Caco-2 (cell line): ENCODE results near the gene CLSTN2. TPM values are rescaled to one million over a fixed set of nuclear protein-coding genes. Genes with fewer than 3 reads are reported as not detected.

Source experiments
- BruUV-seq: library from RNA; stranded (reverse); fragments of 400-500 nt; replicated peaks from 2 replicates; lab custom pipeline; 2021; lab: Mats Ljungman, UMichigan
- CTCF ChIA-PET: fragments of 300-600 bp; sonication (Branson Sonifier 250); formaldehyde crosslinking; loops from one replicate; lab custom pipeline; 2022; ENCODE audit warnings: antibody characterized with exemption; lab: Charles Lee
- POLR2A ChIA-PET: fragments of 300-600 bp; sonication (Branson Sonifier 250); formaldehyde crosslinking; loops from one replicate; lab custom pipeline; 2022; ENCODE audit warnings: antibody characterized with exemption; lab: Charles Lee
- DNase-seq, 2 experiments: peaks; one replicate each; pipeline versions ENCODE4 v3.0.0 to v3.0.0-alpha.2; 2020 to 2022
- H3K27me3 ChIP-seq: replicated peaks from 2 replicates; pipeline ENCODE4 v1.6.0; 2011; ENCODE audit warnings: low read length; ENCODE audit not compliant: control insufficient read depth, insufficient read depth
- H3K36me3 ChIP-seq: 2 replicates; pipeline ENCODE4 v1.5.1; 2011; ENCODE audit warnings: low read length; ENCODE audit not compliant: control insufficient read depth, insufficient read depth
- H3K4me1 ChIP-seq: fragments of 250-450 bp; sonication (Bioruptor Pico); 2 replicates; pipeline ENCODE4 v1.5.1; 2020; ENCODE audit warnings: mild to moderate bottlenecking
- H3K4me3 ChIP-seq: 2 replicates; pipeline ENCODE4 v1.5.1; 2011; ENCODE audit warnings: low read depth, mild to moderate bottlenecking, control low read depth, low read length
- H3K9me3 ChIP-seq: fragments of 250-450 bp; sonication (Bioruptor Pico); 2 replicates; pipeline ENCODE4 v1.5.1; 2020; ENCODE audit warnings: mild to moderate bottlenecking, moderate library complexity
- H3K27ac Mint-ChIP-seq: one replicate; pipeline ENCODE4 v1.8.0; 2022; ENCODE audit warnings: mixed read lengths; ENCODE audit not compliant: unreplicated experiment
- H3K27me3 Mint-ChIP-seq: one replicate; pipeline ENCODE4 v1.8.0; 2022; ENCODE audit warnings: mixed read lengths; ENCODE audit not compliant: insufficient read depth, unreplicated experiment
- H3K36me3 Mint-ChIP-seq: one replicate; pipeline ENCODE4 v1.8.0; 2022; ENCODE audit warnings: mild to moderate bottlenecking, mixed read lengths; ENCODE audit not compliant: insufficient read depth, unreplicated experiment
- H3K4me1 Mint-ChIP-seq: one replicate; pipeline ENCODE4 v1.8.0; 2022; ENCODE audit warnings: low read depth, mixed read lengths; ENCODE audit not compliant: unreplicated experiment
- H3K4me3 Mint-ChIP-seq: one replicate; pipeline ENCODE4 v1.8.0; 2022; ENCODE audit warnings: mild to moderate bottlenecking, moderate library complexity, mixed read lengths; ENCODE audit not compliant: unreplicated experiment
- H3K9me3 Mint-ChIP-seq: one replicate; pipeline ENCODE4 v1.8.0; 2022; ENCODE audit warnings: mixed read lengths; ENCODE audit not compliant: unreplicated experiment
- intact Hi-C: fragments of 100-400 bp; cut with micrococcal nuclease; formaldehyde crosslinking; loops from one replicate; pipeline ENCODE4 v1.10.0; 2022; ENCODE audit not compliant: unreplicated experiment
- total RNA-seq: library from RNA; stranded (reverse); gene quantifications from 2 replicates; pipeline ENCODE4 v1.2.3, GENCODE V29; 2022
- TF ChIP-seq, protein P1 (sequence below), 2 experiments: fragments of 200-600 bp in 1 of 2; IDR thresholded peaks; 1 replicate in 1 of 2; 2 replicates in 1 of 2; pipeline versions ENCODE4 v1.5.1 to v1.8.0; 2011 to 2022; ENCODE audit warnings: antibody characterized with exemption in 1 of 2, control low read depth in 1 of 2, inconsistent platforms in 1 of 2, low read depth in 1 of 2, low read length in 1 of 2, mild to moderate bottlenecking in 1 of 2, moderate library complexity in 1 of 2; ENCODE audit not compliant: insufficient read depth in 1 of 2, severe bottlenecking in 1 of 2, unreplicated experiment in 1 of 2

CLSTN2 gene
- total RNA-seq, 1 experiment from 2014 or later: 26.1 TPM

- Histone ChIP-seq H3K4me1 (peaks cover 7% of the 10 kb centered on the region; the same call in 1 of the 2 replicates), H3K9me3 (no peaks in the 10 kb centered on the region), H3K36me3 (no peaks in the 10 kb centered on the region), H3K4me3 (no peak overlapping the region), H3K27me3 (no peaks in the 10 kb centered on the region)
- Mint-ChIP-seq H3K4me3 (no peak overlapping the region), H3K4me1 (no peaks in the 10 kb centered on the region), H3K27me3 (peaks cover 3% of the 10 kb centered on the region), H3K36me3 (no peaks in the 10 kb centered on the region), H3K9me3 (no peaks in the 10 kb centered on the region), H3K27ac (no peak overlapping the region)
- ChIA-PET CTCF (no interaction called here), POLR2A (no interaction called here)
- TF ChIP-seq, protein P1, sequence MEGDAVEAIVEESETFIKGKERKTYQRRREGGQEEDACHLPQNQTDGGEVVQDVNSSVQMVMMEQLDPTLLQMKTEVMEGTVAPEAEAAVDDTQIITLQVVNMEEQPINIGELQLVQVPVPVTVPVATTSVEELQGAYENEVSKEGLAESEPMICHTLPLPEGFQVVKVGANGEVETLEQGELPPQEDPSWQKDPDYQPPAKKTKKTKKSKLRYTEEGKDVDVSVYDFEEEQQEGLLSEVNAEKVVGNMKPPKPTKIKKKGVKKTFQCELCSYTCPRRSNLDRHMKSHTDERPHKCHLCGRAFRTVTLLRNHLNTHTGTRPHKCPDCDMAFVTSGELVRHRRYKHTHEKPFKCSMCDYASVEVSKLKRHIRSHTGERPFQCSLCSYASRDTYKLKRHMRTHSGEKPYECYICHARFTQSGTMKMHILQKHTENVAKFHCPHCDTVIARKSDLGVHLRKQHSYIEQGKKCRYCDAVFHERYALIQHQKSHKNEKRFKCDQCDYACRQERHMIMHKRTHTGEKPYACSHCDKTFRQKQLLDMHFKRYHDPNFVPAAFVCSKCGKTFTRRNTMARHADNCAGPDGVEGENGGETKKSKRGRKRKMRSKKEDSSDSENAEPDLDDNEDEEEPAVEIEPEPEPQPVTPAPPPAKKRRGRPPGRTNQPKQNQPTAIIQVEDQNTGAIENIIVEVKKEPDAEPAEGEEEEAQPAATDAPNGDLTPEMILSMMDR (IDR thresholded peaks at IDR 0.05; ENCODE audit: insufficient read depth in 1 of 2, low read depth in 1 of 2, low read length in 1 of 2, severe bottlenecking in 1 of 2, unreplicated experiment in 1 of 2): no peak
- no peak for DNase-seq
- intact Hi-C loops: no loop called here
- BruUV-seq: no TSS peak
Observed at GRCh38 chr3:140198242-140198641, 263.3 kb downstream of the CLSTN2 start.

DNA sequence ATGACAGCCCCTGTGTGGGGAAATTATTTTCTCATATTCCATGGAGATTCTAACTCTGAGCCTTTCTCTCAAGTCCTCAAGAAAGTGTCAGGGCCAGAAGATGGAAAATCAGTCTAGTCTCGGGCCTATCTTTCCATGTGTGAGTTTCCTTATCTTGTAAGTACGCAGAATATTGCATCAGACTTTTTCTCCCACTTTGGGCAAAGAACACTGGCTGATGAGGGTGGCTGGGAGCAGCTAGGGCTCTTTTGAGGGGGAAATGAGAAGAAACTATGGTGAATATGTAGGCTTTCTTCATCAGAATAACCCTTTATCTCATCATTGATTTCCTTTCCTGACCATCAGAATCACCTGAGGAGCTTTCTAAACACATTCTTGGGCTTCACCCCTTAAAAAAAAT is 264.0 kb downstream of the CLSTN2 start:
- H3K27me3 ChIP-seq: no peaks in the 10 kb centered on the region
- POLR2A ChIA-PET: no interaction called here
- BruUV-seq: no TSS peak
- H3K4me1 ChIP-seq: peaks cover 7% of the 10 kb centered on the region; the same call in 1 of the 2 replicates
- Mint-ChIP-seq H3K36me3 (no peaks in the 10 kb centered on the region), H3K4me1 (no peaks in the 10 kb centered on the region), H3K9me3 (no peaks in the 10 kb centered on the region), H3K27ac (no peak overlapping the region), H3K4me3 (no peak overlapping the region), H3K27me3 (peaks cover 3% of the 10 kb centered on the region)
- intact Hi-C loops: no loop called here
- CTCF ChIA-PET: no interaction called here
- no peaks in the 10 kb centered on the region for H3K9me3 ChIP-seq
- H3K4me3 ChIP-seq: no peak overlapping the region
- peak in 1 of 2 experiments; percentile 6 for DNase-seq
- TF ChIP-seq, protein P1 (IDR thresholded peaks at IDR 0.05; ENCODE audit: insufficient read depth in 1 of 2, low read depth in 1 of 2, low read length in 1 of 2, severe bottlenecking in 1 of 2, unreplicated experiment in 1 of 2): no peak
- H3K36me3 ChIP-seq: no peaks in the 10 kb centered on the region

GRCh38 chr3:140199743-140200142 is 264.8 kb downstream of the CLSTN2 start:
- Histone ChIP-seq H3K36me3 (no peaks in the 10 kb centered on the region), H3K4me1 (peaks cover 7% of the 10 kb centered on the region; the same call in 1 of the 2 replicates), H3K9me3 (no peaks in the 10 kb centered on the region), H3K27me3 (no peaks in the 10 kb centered on the region), H3K4me3 (no peak overlapping the region)
- TF ChIP-seq, protein P1 (IDR thresholded peaks at IDR 0.05; ENCODE audit: insufficient read depth in 1 of 2, low read depth in 1 of 2, low read length in 1 of 2, severe bottlenecking in 1 of 2, unreplicated experiment in 1 of 2): no peak
- intact Hi-C loops: loop anchor here (10.0 kb wide), 1 partner anchor 215 kb away; no protein-coding TSS in a partner anchor
- POLR2A ChIA-PET: no interaction called here
- Mint-ChIP-seq H3K36me3 (no peaks in the 10 kb centered on the region), H3K27me3 (peaks cover 3% of the 10 kb centered on the region), H3K4me3 (no peak overlapping the region), H3K9me3 (no peaks in the 10 kb centered on the region), H3K27ac (no peak overlapping the region), H3K4me1 (no peaks in the 10 kb centered on the region)
- DNase-seq: no peak
- CTCF ChIA-PET: no interaction called here
- no TSS peak for BruUV-seq
